Measurements from ENCODE around the gene DTNB.

Gene DTNB

GRCh38 chr2:25651066-25651465 lies 22.3 kb downstream of the DTNB start:
- TF ChIP-seq NFIC (IDR thresholded peaks at IDR 0.05) (0 out of 2 replicates have a peak, but pooled peaks have one; percentile 28), CEBPB (IDR thresholded peaks at IDR 0.05) (no peak)

GRCh38 chr2:25650256-25650655 lies 23.1 kb downstream of the DTNB start:
- no peak for TF ChIP-seq TEAD4 (IDR thresholded peaks at IDR 0.05)
- TF ChIP-seq, protein P1, sequence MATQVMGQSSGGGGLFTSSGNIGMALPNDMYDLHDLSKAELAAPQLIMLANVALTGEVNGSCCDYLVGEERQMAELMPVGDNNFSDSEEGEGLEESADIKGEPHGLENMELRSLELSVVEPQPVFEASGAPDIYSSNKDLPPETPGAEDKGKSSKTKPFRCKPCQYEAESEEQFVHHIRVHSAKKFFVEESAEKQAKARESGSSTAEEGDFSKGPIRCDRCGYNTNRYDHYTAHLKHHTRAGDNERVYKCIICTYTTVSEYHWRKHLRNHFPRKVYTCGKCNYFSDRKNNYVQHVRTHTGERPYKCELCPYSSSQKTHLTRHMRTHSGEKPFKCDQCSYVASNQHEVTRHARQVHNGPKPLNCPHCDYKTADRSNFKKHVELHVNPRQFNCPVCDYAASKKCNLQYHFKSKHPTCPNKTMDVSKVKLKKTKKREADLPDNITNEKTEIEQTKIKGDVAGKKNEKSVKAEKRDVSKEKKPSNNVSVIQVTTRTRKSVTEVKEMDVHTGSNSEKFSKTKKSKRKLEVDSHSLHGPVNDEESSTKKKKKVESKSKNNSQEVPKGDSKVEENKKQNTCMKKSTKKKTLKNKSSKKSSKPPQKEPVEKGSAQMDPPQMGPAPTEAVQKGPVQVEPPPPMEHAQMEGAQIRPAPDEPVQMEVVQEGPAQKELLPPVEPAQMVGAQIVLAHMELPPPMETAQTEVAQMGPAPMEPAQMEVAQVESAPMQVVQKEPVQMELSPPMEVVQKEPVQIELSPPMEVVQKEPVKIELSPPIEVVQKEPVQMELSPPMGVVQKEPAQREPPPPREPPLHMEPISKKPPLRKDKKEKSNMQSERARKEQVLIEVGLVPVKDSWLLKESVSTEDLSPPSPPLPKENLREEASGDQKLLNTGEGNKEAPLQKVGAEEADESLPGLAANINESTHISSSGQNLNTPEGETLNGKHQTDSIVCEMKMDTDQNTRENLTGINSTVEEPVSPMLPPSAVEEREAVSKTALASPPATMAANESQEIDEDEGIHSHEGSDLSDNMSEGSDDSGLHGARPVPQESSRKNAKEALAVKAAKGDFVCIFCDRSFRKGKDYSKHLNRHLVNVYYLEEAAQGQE (IDR thresholded peaks at IDR 0.05; ENCODE audit: low read depth): no peak
- TF ChIP-seq EGR1 (IDR thresholded peaks at IDR 0.05): no peak
- TF ChIP-seq EP300 (IDR thresholded peaks at IDR 0.05; ENCODE audit: borderline replicate concordance): no peak

DNA sequence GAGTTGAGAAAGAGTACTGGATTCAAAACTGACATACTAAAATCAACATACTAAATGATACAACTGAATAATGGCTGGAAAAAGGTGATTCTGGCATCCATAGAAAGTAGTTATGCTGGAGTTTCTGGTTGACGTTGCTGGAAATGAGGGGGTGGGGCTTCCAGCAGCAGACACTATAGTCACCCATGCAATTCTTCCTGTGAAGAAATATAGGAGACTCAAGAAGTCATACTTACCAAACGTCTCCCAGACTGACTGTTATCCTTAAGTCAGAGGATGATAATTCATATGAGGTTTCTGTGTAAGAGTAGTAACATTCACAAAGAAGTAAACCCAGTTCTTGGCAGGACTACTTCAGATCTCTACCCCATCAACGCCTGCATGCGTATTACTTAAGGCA lies 23.6 kb downstream of the DTNB start:
- TF ChIP-seq, protein P1 (IDR thresholded peaks at IDR 0.05; ENCODE audit: low read depth): no peak
- TF ChIP-seq ZBTB7A (IDR thresholded peaks at IDR 0.05; ENCODE audit: low read depth) (no peak), YY1 (IDR thresholded peaks at IDR 0.05; ENCODE audit: low read depth) (no peak), RAD21 (IDR thresholded peaks at IDR 0.05; ENCODE audit: low read depth) (no peak), EP300 (IDR thresholded peaks at IDR 0.05; ENCODE audit: borderline replicate concordance) (no peak), FOXM1 (IDR thresholded peaks at IDR 0.05; ENCODE audit: borderline replicate concordance, low read depth) (no peak), EGR1 (IDR thresholded peaks at IDR 0.05) (no peak), USF1 (IDR thresholded peaks at IDR 0.05) (no peak), CEBPB (IDR thresholded peaks at IDR 0.05) (no peak), TEAD4 (IDR thresholded peaks at IDR 0.05) (no peak)
- TF ChIP-seq, protein P2, sequence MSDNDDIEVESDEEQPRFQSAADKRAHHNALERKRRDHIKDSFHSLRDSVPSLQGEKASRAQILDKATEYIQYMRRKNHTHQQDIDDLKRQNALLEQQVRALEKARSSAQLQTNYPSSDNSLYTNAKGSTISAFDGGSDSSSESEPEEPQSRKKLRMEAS (IDR thresholded peaks at IDR 0.05): no peak

DNA sequence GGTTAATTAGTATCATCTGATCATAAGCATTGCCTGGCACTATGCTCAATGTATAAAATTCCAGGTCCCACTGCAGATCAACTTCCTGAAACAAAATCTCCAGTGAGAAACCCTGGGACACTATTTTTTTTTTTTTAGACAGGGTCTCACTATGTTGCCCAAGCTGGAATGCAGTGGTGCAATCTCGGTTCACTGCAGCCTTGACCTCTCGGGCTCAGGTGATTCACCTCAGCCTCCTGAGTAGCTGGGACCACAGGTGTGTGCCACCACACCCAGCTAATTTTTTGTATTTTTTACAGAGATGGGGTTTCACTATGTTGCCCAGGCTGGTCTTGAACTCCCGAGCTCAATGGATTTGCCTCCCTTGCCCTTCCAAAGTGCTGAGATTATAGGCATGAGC lies 31.1 kb downstream of the DTNB start:
- TF ChIP-seq CREB1 (IDR thresholded peaks at IDR 0.05; ENCODE audit: low read depth) (no peak), USF1 (IDR thresholded peaks at IDR 0.05) (no peak), TCF12 (IDR thresholded peaks at IDR 0.05; ENCODE audit: low read depth) (no peak), EGR1 (IDR thresholded peaks at IDR 0.05) (no peak), ZBTB7A (IDR thresholded peaks at IDR 0.05; ENCODE audit: low read depth) (no peak)
- TF ChIP-seq, protein P2 (IDR thresholded peaks at IDR 0.05): no peak

DNA sequence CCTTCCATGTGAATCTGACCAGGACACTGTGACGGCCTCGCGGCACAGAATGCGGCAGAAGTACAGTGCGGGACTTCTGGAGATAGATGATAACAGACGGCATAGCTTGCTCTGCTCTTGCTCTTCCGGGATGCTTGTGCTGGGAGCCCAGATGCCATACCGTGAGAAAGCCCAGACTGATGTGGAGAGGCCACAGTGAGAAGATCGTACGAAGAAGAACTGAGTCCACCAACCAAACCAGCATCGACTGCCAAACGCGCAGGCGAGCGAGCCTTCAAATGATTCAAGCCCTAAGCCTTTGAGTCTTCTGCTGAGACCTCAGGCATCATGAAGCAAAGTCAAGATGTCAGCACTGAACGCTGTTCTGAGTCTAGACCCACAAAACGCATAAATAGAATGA lies 33.7 kb downstream of the DTNB start:
- TF ChIP-seq, protein P1 (IDR thresholded peaks at IDR 0.05; ENCODE audit: low read depth): no peak
- TF ChIP-seq USF1 (IDR thresholded peaks at IDR 0.05): no peak
- TF ChIP-seq FOXM1 (IDR thresholded peaks at IDR 0.05; ENCODE audit: borderline replicate concordance, low read depth): no peak
- TF ChIP-seq EP300 (IDR thresholded peaks at IDR 0.05; ENCODE audit: borderline replicate concordance): no peak
- no peak for TF ChIP-seq TEAD4 (IDR thresholded peaks at IDR 0.05)
- no peak for TF ChIP-seq NFIC (IDR thresholded peaks at IDR 0.05)
- TF ChIP-seq TCF12 (IDR thresholded peaks at IDR 0.05; ENCODE audit: low read depth): no peak
